ENCODE measurements around the gene CNTN3.

Gene CNTN3

GRCh38 chr3:74607803-74608202 is 6.7 kb downstream of the CNTN3 start:
- DNase-seq: no peak

GRCh38 chr3:74606996-74607395 is 7.5 kb downstream of the CNTN3 start:
- DNase-seq: no peak

DNA sequence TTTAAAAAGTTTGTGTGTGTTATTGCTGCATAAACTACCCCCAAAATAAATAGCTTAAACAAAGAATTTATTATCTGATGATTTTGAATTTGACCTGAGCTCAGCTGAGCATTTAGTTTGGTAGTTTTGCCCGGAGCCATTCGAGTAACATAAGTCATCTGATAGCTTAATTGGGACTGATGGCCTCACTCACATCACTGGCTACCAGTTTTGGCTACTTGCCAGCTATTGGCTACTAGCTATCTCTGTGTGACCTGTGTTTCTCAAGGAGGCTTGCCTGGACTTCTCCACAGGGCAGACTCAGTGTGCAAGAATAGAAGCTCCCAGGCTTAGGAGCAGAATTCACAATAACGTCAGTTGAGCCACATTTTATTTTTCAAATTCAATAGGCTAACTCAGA is 9.0 kb downstream of the CNTN3 start:
- DNase-seq: no peak

- DNase-seq: no peak
These were observed 11.2 kb downstream of the CNTN3 start for GRCh38 chr3:74603292-74603691.

DNA sequence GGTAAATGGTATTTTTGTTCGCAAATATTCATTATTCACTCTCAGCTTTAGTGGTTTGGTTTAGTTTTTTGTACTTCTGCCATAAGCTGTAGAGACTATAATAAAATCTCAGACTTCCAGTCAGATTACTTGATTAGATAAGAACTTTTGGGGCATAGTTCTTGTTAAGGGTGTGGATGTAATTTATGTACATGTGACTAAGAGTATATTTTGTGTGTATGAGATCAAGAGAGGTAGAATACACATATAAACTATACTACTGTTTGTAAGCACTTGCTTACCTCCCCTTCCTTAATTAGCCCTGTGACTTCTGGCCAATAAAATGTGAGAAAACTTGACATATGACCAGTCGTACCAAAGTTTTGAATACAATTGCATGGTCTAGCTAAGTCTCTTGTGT is 12.0 kb downstream of the CNTN3 start:
- no peak for DNase-seq

DNA sequence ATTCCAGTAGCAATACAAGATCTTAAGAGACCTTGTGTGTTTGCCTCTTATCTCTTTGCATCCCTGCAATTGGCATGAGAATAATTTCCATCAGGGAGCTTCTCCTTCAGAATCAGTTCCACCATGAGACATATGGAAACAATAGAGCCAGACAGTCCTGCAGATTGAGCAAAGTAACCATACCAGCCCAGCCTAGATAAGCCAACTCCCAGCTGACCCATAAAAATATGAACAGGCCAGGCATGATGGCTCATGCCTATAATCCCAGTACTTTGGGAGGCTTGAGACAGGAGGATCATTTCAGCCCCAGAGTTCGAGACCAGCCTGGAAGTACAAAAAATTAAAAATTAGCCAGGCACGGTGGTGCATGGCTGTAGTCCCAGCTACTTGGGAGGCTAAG is 12.7 kb downstream of the CNTN3 start:
- DNase-seq: no peak

DNA sequence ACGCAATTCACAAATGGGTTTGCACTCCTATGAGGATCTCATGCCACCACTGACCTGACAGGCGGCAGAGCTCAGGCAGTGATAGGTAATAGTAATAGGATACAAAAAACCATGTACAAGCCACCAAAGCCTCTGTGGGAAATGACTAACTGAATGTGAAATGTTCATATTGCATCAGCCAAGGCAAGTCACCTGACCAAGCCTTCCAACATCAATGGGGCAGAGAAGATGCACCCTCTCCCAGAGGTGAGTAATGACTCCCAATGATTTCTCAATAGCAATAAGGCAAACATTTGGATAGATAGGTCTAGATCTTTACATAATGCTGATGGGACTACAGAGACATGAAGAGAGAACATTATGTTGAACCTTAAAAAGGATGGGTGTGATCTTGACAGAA is 14.9 kb downstream of the CNTN3 start:
- DNase-seq: no peak

GRCh38 chr3:74593152-74593551 is 21.3 kb downstream of the CNTN3 start:
- no peak for DNase-seq

DNA sequence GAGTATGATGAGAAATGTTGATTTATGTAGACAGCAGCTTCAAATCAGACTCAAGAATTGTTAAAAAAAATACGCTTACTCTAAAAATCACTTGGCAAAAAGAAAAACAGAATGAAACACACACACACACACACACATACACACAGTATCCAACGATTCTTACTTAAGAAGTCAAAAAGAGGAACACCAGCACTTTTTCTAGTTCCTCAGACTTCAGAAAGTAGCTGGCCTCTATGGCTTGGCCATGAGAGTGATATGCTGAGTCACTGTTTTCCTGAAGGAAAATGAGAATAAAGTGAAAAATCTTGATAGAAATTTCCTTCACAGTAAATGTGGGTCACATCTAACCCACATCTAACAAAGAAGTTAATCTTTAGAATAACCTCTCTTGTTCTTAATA is 22.1 kb downstream of the CNTN3 start:
- no peak for DNase-seq

DNA sequence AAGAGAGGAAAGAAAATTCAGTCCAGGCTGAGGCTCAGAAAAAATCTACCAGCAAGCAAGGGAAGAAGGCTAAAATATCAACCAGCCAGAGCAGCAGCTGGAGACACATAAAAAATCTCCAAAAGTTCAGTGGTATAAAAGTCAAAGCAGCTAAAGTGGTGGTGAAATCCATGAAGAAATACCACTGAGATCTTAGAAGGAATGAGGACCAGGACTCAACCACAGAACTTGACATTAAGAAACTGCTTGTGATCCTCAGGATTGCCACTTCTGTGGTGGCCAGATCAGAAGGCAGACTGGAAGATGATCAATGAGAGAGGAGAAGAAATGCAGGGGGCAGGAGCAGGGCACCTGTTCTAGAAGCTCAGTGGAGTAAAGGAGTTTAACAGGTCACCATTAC is 22.5 kb downstream of the CNTN3 start:
- DNase-seq: no peak

DNA sequence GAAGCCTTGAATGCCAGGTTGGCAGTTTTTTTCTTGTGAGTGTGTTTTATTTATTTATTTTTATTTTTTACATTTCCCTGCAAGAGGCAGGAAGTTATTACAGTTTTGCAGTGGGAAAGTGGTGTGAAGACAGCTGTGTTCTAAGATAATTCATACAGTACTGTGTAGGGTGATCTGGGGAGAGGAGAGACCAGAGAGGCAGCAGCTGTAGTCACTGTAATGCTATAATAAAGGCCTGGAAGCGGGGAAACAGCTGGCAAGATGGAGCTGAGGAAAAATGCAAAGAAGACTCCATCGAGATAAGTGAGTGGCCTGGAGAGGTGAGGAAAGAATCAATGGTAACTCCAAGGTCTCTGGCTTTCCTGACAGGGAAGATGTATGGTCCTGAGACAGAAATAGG is 23.1 kb downstream of the CNTN3 start:
- no peak for DNase-seq

DNA sequence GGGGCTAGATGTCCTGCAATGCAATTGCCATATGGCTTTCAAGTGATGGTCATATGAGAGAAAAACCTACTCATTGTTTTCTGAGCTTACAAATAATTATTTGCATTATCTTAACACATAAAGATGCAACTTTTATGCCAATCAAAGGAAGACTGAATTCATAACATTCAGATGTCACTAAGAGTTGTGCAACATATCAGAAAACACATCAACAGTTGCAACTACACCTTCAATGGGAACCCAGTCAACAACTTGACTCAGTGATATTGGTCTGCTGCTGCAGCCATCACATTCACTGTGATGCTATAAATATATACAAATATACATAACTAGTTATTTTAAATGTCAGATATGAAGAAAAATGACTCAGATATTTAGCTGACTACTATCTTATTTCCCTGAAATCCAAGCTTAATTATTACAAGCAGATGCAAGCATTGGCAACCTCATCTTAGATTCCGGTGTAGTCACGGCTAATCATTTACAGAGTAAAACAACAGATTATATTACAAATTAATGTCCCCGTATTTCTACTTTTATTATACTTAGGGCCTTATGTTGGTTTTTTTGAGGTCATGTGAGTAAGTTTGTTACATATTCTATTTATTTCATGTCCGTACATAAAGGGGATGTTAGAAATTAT is 23.7 kb downstream of the CNTN3 start:
- DNase-seq: no peak

DNA sequence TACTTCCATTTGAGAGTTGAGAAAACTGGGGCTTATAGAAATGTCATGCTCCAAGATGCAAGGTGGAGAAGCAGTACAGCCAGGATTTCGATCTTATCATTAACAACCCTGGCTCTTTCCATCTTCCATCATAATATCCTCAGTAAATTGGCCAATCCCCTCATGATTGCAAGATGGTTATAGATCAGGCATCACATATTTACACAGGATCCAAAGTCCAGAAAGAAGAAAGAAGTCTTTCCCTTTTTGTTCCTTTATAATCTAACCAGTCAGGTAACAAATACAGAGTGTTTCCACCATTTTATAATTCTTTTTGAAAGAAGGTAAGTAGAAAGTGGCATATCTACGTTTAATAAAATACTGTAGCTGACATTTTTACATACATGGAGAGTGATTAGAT is 29.7 kb downstream of the CNTN3 start:
- no peak for DNase-seq

DNA sequence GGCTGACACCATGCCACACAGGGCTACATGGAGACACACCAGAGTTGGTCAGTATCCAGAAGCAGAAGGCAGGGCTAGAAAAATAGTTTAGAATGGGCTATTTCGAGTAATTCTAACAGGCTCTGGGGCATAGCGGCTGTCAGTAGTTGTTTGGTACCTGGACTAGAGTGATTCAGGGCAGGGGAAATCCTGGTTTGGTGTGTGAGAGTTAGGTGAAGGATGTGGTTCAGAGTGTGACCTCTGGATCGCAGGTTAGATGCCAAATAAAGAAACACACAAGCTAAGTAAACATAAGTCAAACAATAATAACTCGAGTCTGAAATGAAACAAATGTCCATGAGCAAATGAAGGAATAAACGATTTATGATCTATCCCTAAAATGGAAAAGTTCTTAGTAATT is 31.5 kb downstream of the CNTN3 start:
- no peak for DNase-seq

DNA sequence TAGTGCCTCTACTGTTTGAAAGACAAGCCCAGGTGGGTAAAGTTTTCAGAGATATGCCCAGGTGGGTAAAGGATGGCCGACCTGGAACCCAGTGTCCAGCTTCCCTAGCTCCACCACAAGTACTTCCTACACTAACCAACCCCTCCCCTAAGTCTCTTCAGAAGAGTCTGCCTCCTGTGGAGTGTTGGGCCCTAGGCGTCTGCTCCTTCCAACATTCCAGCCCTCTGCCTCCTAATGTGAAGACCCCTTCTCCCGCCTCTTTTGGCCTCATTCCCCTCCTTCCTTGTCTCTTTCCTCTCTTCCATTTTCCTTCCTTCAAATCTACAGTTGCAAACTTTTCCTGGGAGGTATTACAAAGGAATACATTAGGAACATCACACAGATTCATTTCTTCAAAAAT is 38.6 kb downstream of the CNTN3 start:
- no peak for DNase-seq

DNA sequence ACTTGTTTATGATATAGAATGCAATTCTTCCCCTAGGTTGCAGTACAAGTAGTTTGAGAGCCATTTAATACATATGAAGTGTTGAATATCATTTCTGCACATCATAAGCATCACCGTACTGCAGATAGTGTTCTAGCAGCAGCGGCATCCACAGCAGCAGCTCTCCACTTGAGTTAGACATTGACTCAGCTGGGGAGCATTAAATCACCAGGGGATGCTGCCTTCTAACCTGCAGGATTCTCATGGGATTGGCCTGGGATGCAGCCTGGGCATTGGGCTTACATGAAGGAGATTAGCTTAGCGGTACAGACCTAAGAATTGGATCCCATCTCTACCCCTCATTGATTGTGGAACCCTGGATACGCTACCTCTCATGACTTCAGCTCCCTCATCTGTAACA is 43.3 kb downstream of the CNTN3 start:
- no peak for DNase-seq

Data from T-helper 1 cell (primary cell).